Midbrain (tissue), 1 donor: ENCODE results near the gene IGFL1.
"Not testable (repeated sequence)": the region's sequence is repeated elsewhere in the genome, so short reads cannot be mapped to it uniquely, and the experiment has no call there.

ENCODE experiments used
- DNase-seq: peaks from one replicate; lab custom pipeline; 2025; lab: John Stamatoyannopoulos, UW

IGFL1 gene

GRCh38 chr19:46202426-46202825, 27.1 kb upstream of the IGFL1 start:
- no peak for DNase-seq

GRCh38 chr19:46202872-46203860, 26.4 kb upstream of the IGFL1 start:
- peak; percentile 1 for DNase-seq

- DNase-seq, result no peak
Observed at GRCh38 chr19:46204008-46204407, 25.5 kb upstream of the IGFL1 start.

DNA sequence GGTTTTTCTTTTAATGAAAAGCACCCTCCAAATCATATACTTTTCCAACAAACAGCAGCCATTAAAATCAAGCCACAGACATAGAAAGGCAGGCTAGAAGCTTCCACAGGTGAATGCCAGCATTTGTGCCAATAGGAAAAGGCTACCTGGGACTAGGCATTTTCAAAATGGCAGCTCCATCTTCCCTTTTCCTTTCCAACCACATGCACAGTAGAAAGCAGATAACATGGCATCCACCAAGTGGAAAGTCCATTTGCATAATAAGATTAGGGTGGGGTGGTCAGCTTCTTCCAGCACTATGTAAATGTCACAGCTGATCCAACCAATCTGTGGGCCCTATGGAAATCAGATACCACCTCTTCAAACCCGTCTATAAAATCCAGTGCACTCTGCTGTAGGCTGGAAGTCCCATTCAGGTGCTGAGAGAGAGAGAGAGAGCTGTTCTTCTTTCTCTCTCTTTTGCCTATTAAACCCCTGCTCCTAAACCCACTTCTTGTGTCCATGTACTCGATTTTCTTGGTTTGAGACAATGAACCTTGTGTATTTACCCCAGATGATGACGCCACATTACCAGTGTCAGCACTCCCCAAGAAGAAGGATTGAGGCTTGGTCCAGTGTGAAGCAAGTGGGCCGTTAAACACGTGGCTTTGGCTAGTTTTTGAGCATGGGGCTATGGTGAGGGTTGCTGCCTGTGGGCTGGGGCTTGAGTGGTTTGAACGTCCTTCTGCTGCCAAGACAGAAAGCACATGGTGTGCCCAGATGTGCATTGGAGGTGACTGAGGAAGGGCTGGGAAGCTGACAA, 24.2 kb upstream of the IGFL1 start:
- no peak for DNase-seq

- DNase-seq, result no peak
Observed at GRCh38 chr19:46206176-46206575, 23.4 kb upstream of the IGFL1 start.

- DNase-seq, result no peak
Observed at GRCh38 chr19:46206682-46207081, 22.9 kb upstream of the IGFL1 start.

- not testable (repeated sequence) for DNase-seq
Observed at GRCh38 chr19:46207858-46208257, 21.7 kb upstream of the IGFL1 start.

GRCh38 chr19:46209051-46209450, 20.5 kb upstream of the IGFL1 start:
- DNase-seq, result no peak

DNA sequence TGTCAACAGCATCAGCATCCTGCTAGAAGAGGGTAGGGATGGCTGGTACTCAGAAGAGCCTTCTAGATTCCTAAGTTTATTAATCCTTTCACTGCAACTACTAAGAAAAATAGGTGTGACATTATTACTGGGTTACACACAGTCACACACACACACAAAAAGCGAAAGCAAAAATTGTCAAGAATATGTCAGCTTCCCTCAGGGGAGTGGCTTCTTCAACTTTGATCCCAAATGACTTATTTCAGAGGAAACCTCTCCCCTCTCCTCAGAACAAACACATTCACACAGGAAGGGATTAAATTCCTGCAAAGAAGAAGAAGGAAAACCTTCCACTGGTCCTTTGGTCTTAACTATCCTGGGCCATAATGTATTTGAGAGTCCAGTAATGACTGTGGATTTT, 20.1 kb upstream of the IGFL1 start:
- no peak for DNase-seq

DNA sequence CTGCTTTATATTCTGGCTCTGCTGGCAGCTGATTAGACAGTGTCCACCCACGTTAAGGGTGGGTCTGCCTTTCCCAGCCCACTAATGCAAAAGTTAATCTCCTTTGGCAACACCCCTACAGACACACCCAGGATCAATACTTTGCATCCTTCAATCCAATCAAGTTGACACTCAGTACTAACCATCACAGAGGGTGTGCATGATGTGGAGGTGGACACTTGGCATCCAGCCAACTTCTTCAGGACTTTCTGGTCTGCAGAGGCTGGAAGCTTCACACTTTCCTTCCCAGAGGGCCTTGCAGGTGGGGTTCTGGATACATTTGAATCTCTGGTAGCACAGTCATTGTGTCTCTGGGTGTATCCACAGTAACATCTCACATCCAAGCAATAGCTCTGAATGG, 18.9 kb upstream of the IGFL1 start:
- no peak for DNase-seq

GRCh38 chr19:46211201-46211881, 18.2 kb upstream of the IGFL1 start:
- DNase-seq, result no peak

DNA sequence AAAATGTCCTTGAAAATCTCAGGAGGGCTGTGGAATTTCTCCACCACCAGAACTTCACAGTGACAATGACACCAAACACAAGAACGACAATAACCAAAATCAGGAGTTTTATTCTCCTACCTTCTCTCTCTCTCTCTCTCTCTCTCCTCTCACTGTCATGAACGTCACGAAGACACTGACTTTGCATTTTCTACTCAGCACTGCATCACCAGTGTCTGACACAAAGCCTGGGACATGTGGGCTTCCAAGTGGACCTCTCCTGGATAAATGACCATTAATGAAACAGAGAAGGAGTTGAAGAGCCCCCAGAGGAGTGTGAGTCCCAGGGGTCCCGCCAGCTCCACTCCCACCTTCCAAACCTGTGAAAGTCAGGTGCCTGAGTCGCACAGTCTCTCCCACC, 16.9 kb upstream of the IGFL1 start:
- not testable (repeated sequence) for DNase-seq

DNA sequence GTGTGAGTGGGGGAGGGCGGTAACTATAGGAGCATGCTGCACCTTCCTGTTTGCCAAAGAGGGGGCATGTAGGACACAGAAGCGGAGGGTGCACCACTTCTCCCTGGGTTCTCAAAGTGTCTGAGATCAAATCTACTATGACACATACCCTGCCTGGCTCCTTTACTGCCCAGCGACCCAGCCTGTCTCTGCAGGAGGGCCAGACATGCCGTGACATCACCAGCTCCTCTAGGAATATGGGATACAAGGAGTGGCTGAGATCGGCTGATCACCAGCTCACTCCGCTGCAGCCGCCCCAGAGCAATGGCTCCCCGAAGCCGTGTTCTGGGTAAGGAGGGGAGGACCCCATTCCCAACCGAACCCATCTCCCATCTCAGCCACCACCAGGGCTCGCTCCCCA, 16.4 kb upstream of the IGFL1 start:
- DNase-seq, result no peak

GRCh38 chr19:46213806-46214205, 15.7 kb upstream of the IGFL1 start:
- no peak for DNase-seq

- DNase-seq, result no peak
Observed at GRCh38 chr19:46216612-46217011, 12.9 kb upstream of the IGFL1 start.

DNA sequence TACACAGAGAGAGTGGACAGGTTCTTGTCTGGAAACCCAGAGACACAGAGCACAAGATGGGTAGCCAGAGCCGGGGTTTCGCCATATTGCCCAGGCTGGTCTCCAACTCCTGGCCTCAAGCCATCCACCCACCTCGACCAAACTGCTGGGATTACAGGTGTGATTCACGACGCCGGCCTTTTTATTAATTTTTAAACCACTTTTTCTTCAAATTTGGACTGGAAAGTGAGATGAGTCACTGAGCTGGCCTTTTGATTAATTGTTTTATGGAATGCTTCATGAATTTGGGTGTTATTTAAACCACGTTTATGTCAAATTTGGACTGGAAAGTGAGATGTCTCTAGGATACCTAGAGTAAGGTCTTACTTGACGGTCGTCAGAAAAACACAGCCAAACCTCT, 12.1 kb upstream of the IGFL1 start:
- DNase-seq, result no peak

DNA sequence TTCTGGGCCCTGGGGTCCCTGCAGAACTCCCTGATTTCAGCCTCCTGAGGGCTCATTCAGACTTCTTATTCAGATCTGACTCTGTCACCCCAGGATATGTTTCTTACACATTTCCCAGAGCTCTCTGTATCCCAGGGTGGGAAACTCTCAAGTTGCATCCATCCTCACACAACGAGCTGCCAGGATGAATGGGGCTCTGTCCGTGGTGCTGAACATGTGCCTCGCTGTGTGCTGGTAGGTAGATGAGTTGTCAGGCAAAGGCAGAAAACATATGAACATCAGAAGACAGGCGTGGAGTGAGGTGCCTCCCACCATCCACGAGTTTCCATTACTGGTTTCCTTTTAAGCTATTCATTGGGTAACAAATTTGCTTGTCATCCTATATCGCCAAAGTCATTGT, 11.4 kb upstream of the IGFL1 start:
- DNase-seq, result no peak

DNA sequence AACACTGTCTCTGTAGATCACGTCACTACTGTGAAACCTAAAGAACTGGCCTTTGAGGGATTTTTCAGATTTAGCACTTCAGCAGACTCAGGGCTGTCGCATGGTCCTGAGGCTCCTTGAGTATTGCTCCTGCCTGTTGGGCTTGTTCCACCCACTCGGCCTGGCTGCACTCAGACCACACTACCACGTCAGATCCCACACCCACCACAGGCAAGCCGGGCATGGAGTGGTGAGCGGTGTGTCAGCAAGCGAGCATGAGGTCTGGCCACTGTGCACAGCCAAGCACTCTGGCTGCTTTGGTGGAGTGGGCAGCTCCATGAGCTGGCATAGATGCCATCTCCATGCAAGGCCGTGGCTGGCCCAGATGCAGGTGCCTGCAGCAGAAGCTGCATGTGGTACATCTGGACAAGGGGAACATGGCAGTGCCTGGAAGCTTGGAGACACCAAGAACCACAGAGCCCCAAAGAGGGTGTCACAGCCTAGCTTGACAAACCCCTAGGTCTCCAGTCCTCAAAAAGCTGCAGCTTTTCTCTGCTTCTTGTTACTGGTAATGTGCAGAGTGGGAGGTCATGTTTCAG, 9.4 kb upstream of the IGFL1 start:
- DNase-seq, result no peak

DNA sequence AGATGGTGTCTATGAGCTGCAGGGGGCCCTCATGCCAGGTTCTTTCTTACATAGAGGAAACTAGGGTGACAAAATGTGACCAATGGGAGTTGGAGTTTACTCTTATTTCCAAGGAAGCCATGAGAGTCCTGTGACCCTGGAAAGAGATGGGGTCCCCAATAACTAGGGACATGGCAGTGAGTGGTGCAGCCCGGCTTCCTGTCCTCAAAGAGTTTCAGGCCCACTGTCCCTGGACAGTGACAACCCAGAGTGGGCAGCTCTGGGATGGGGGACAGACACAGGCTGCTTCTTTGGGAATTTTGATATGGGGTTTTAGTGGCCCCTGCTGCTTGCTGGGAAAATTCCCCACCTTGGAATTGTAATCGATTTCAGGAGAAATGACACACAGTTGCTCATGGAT, 8.4 kb upstream of the IGFL1 start:
- DNase-seq, result no peak

- DNase-seq, result no peak
Observed at GRCh38 chr19:46221981-46222610, 7.4 kb upstream of the IGFL1 start.

DNA sequence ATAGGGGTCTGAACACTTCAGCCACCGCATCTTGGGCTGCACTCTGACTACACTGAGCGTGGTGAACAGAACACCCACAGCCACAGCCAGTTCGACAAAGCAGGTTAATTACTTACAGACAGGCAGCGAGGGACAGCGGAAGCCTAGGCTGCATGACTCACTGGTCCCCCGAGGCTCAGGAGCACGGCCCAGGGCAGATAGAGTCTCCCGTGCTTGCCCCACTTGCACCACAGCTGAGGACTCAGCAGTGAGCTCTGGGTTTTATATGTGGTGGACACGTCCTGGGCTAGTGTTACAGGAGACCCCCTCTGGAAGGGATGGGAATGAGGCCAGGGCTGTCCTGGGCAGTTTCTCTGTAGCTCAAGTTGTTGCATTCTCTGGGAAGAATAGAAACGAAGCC, 5.8 kb upstream of the IGFL1 start:
- not testable (repeated sequence) for DNase-seq

GRCh38 chr19:46224773-46225172, 4.8 kb upstream of the IGFL1 start:
- no peak for DNase-seq
